GM21528 (cell line): Measurements from ENCODE around the gene CDC14A.
A peak's percentile ranks its signal among the peaks of the same experiment; 100 is the strongest.
"Not testable (repeated sequence)": the region's sequence is repeated elsewhere in the genome, so short reads cannot be mapped to it uniquely, and the experiment has no call there.

Experiments used
- ATAC-seq: cut with Tn5 transposase; IDR thresholded peaks from one replicate; pipeline ENCODE4 v1.9.1; 2021; ENCODE audit warnings: mild to moderate bottlenecking, moderate library complexity; ENCODE audit not compliant: unreplicated experiment, low FRiP score

CDC14A gene

GRCh38 chr1:100352267-100353070, at the start of gene CDC14A:
CDC14A (plus strand) TSS chr1:100352506; CDS start chr1:100352955, 449 bp downstream.
- peak; percentile 60 for ATAC-seq

GRCh38 chr1:100302739-100303138, 49.6 kb upstream of the CDC14A start:
- ATAC-seq, result no peak

GRCh38 chr1:100304227-100304626, 48.1 kb upstream of the CDC14A start:
- no peak for ATAC-seq

- no peak for ATAC-seq
These were observed 47.4 kb upstream of the CDC14A start for GRCh38 chr1:100304921-100305320.

- no peak for ATAC-seq
These were observed 46.4 kb upstream of the CDC14A start for GRCh38 chr1:100305954-100306353.

GRCh38 chr1:100306735-100307313, 45.5 kb upstream of the CDC14A start:
- ATAC-seq, result no peak

- ATAC-seq, result no peak
These were observed 43.5 kb upstream of the CDC14A start for GRCh38 chr1:100308777-100309176.

- no peak for ATAC-seq
These were observed 42.4 kb upstream of the CDC14A start for GRCh38 chr1:100309863-100310262.

- ATAC-seq, result no peak
These were observed 38.9 kb upstream of the CDC14A start for GRCh38 chr1:100313382-100313781.

- no peak for ATAC-seq
These were observed 35.7 kb upstream of the CDC14A start for GRCh38 chr1:100316622-100317021.

GRCh38 chr1:100320311-100321099, 31.8 kb upstream of the CDC14A start:
- ATAC-seq, result no peak

GRCh38 chr1:100321100-100321493, 31.2 kb upstream of the CDC14A start:
- no peak for ATAC-seq

- ATAC-seq, result no peak
These were observed 30.8 kb upstream of the CDC14A start for GRCh38 chr1:100321506-100321905.

- ATAC-seq, result no peak
These were observed 29.7 kb upstream of the CDC14A start for GRCh38 chr1:100322436-100323211.

GRCh38 chr1:100323419-100324106, 28.7 kb upstream of the CDC14A start:
- ATAC-seq, result no peak

- ATAC-seq, result no peak
These were observed 26.6 kb upstream of the CDC14A start for GRCh38 chr1:100325415-100326324.

- not testable (repeated sequence) for ATAC-seq
These were observed 26.0 kb upstream of the CDC14A start for GRCh38 chr1:100326325-100326670.

GRCh38 chr1:100328133-100328532, 24.2 kb upstream of the CDC14A start:
- no peak for ATAC-seq

GRCh38 chr1:100331146-100331545, 21.2 kb upstream of the CDC14A start:
- ATAC-seq, result not testable (repeated sequence)
